ENCODE results near the gene MTHFD1. TPM values are rescaled to one million over a fixed set of nuclear protein-coding genes. Genes with fewer than 3 reads are reported as not detected.

MTHFD1 gene
- total RNA-seq = 76.1 TPM
- 73.0 TPM for polyA plus RNA-seq (ENCODE audit: insufficient read depth, low read depth, low replicate concordance)
- long read RNA-seq, donor 1, partial matches to known transcripts = 0 of 5 reads
- long read RNA-seq, donor 1, other reads (novel, unspliced or antisense) = 0 of 5 reads
- long read RNA-seq, donor 2, partial matches to known transcripts = 0 of 5 reads
- long read RNA-seq, donor 2, other reads (novel, unspliced or antisense) = 0 of 5 reads
- long read RNA-seq, donor 3, transcript MTHFD1-201 (28 exons, 3,136 nt) = major isoform, 5 of 18 reads
- long read RNA-seq, donor 3, partial matches to known transcripts = 11 of 18 reads
- long read RNA-seq, donor 3, other reads (novel, unspliced or antisense) = 0 of 18 reads
- long read RNA-seq, donor 4, transcript MTHFD1-201 (28 exons, 3,136 nt) = major isoform, 8 of 9 reads
- long read RNA-seq, donor 4, partial matches to known transcripts = 0 of 9 reads
- long read RNA-seq, donor 4, other reads (novel, unspliced or antisense) = 0 of 9 reads
- long read RNA-seq, donor 5, partial matches to known transcripts = 0 of 1 reads
- long read RNA-seq, donor 5, other reads (novel, unspliced or antisense) = 0 of 1 reads
- long read RNA-seq, donor 6, transcript MTHFD1-201 (28 exons, 3,136 nt) = major isoform, 7 of 22 reads
- long read RNA-seq, donor 6, transcript MTHFD1-206 (2 exons, 556 nt) = major isoform, 7 of 22 reads
- long read RNA-seq, donor 6, partial matches to known transcripts = 8 of 22 reads
- long read RNA-seq, donor 6, other reads (novel, unspliced or antisense) = 0 of 22 reads
- long read RNA-seq, donor 7, transcript MTHFD1-201 (28 exons, 3,136 nt) = major isoform, 84 of 105 reads
- long read RNA-seq, donor 7, partial matches to known transcripts = 10 of 105 reads
- long read RNA-seq, donor 7, other reads (novel, unspliced or antisense) = 11 of 105 reads
- long read RNA-seq, donor 8, partial matches to known transcripts = 0 of 5 reads
- long read RNA-seq, donor 8, other reads (novel, unspliced or antisense) = 0 of 5 reads
- long read RNA-seq, donor 9, partial matches to known transcripts = 0 of 3 reads
- long read RNA-seq, donor 9, other reads (novel, unspliced or antisense) = 0 of 3 reads
- long read RNA-seq, donor 10, full-length matches to known transcripts = 8 of 8 reads
- long read RNA-seq, donor 10, partial matches to known transcripts = 0 of 8 reads
- long read RNA-seq, donor 10, other reads (novel, unspliced or antisense) = 0 of 8 reads

GRCh38 chr14:64387782-64388532 is at the start of gene MTHFD1:
Gene MTHFD1, plus strand, starts transcription at chr14:64388353. Its CDS starts 75 bp downstream, at chr14:64388428.
- DNase-seq (peak; percentile 98 to 100 (median 100)), FAIRE-seq (peak; percentile 74)
- Histone ChIP-seq H3K4me3 (ENCODE audit: low read length in 3 of 3) (peak within 1 kb of the TSS; percentile 74 to 89 (median 86)), H3K36me3 (ENCODE audit: control insufficient read depth in 2 of 3, insufficient read depth in 3 of 3, low read length in 3 of 3) (no peaks in the 10 kb centered on the region), H3K9ac (ENCODE audit: low read length in 3 of 3) (peak within 1 kb of the TSS; percentile 60 to 88 (median 87)), H3K27me3 (ENCODE audit: control insufficient read depth, insufficient read depth, low read length) (no peaks in the 10 kb centered on the region), H3K4me1 (ENCODE audit: control insufficient read depth in 2 of 3, insufficient read depth in 2 of 3, low read depth in 1 of 3, low read length in 3 of 3) (peaks cover 0 to 11% (median 10%) of the 10 kb centered on the region in 3 donors), H3K27ac (ENCODE audit: low read depth in 2 of 2, low read length in 2 of 2) (peak within 1 kb of the TSS; percentile 74 to 83), H3K9me3 (ENCODE audit: control insufficient read depth in 2 of 3, insufficient read depth in 1 of 3, low read length in 3 of 3) (no peaks in the 10 kb centered on the region)
- no peak for TF ChIP-seq CTCF (IDR thresholded peaks at IDR 0.05; ENCODE audit: borderline replicate concordance, extremely low read depth, insufficient read depth)
- intact Hi-C loops (cut with DNase I) = no loop called here

GRCh38 chr14:64338616-64339316 is 49.4 kb upstream of the MTHFD1 start:
- H3K27me3 ChIP-seq (ENCODE audit: control insufficient read depth, insufficient read depth, low read length) = no peaks in the 10 kb centered on the region
- FAIRE-seq (peak; percentile 21), DNase-seq (peak; percentile 98 to 99 (median 98))
- H3K9me3 ChIP-seq (ENCODE audit: control insufficient read depth in 2 of 3, insufficient read depth in 1 of 3, low read length in 3 of 3) = no peaks in the 10 kb centered on the region
- H3K36me3 ChIP-seq (ENCODE audit: control insufficient read depth in 2 of 3, insufficient read depth in 3 of 3, low read length in 3 of 3) = no peaks in the 10 kb centered on the region
- TF ChIP-seq CTCF (IDR thresholded peaks at IDR 0.05; ENCODE audit: borderline replicate concordance, extremely low read depth, insufficient read depth) = no peak
- intact Hi-C loops (cut with DNase I) = no loop called here
- peak overlapping the region; percentile 71 to 91 (median 81) for H3K9ac ChIP-seq (ENCODE audit: low read length in 3 of 3)
- peaks cover 0 to 6% (median 0%) of the 10 kb centered on the region in 3 donors for H3K4me1 ChIP-seq (ENCODE audit: control insufficient read depth in 2 of 3, insufficient read depth in 2 of 3, low read depth in 1 of 3, low read length in 3 of 3)
- H3K27ac ChIP-seq (ENCODE audit: low read depth in 2 of 2, low read length in 2 of 2) = peak overlapping the region; percentile 74 to 81
- H3K4me3 ChIP-seq (ENCODE audit: low read length in 3 of 3) = peak overlapping the region; percentile 85 to 95 (median 92)
